PFSK-1 (cell line): ENCODE data around the gene CADM2.

Source experiments
- FOXP2 ChIP-seq: optimal IDR thresholded peaks from 2 replicates; pipeline ENCODE3; 2011; ENCODE audit warnings: borderline replicate concordance, control low read depth, inconsistent platforms; ENCODE audit not compliant: insufficient read depth; ENCODE audit errors: extremely low read length, extremely low read depth
- POLR2AphosphoS5 ChIP-seq: IDR thresholded peaks from 2 replicates; pipeline ENCODE4 v1.6.1; 2012; ENCODE audit warnings: low read depth, mild to moderate bottlenecking, control low read depth, low read length, moderate library complexity
- SIN3A ChIP-seq: IDR thresholded peaks from 2 replicates; pipeline ENCODE4 v1.6.1; 2012; ENCODE audit warnings: mild to moderate bottlenecking, low read length, moderate library complexity, borderline replicate concordance; ENCODE audit not compliant: insufficient read depth
- TAF1 ChIP-seq: IDR thresholded peaks from 2 replicates; pipeline ENCODE4 v1.6.1; 2012; ENCODE audit warnings: low read length, control low read depth, borderline replicate concordance; ENCODE audit not compliant: insufficient read depth
- TF ChIP-seq, protein P1 (sequence below), 2 experiments: IDR thresholded peaks; 2 replicates each; pipeline versions ENCODE4 v1.6.1 to v1.8.0; 2011 to 2012; ENCODE audit warnings: low read depth in 2 of 2, low read length in 2 of 2, control low read depth in 1 of 2, inconsistent platforms in 1 of 2, mild to moderate bottlenecking in 1 of 2, moderate library complexity in 1 of 2; ENCODE audit not compliant: insufficient read depth in 1 of 2

DNA sequence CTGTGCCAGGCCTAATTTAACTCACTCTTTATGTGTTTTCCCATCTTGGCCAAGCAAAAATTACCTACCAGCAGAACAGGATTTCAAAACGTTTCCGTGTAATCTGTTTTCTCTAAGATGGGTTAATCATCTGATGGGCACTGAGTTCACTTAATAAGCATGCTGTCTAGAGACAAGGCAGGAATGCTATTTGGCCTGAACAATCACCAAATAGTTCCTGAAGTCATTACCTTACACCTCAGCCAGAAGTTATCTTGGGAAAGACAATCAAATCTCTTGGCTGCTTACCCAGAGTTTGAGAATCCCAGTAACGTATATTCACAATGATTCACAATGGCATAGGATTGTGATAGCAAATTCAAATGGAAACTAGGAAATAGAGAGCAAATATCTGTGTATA lies 779.1 kb downstream of the CADM2 start:
- TF ChIP-seq TAF1 (no peak), SIN3A (no peak), POLR2AphosphoS5 (no peak), FOXP2 (no peak)
- TF ChIP-seq, protein P1, sequence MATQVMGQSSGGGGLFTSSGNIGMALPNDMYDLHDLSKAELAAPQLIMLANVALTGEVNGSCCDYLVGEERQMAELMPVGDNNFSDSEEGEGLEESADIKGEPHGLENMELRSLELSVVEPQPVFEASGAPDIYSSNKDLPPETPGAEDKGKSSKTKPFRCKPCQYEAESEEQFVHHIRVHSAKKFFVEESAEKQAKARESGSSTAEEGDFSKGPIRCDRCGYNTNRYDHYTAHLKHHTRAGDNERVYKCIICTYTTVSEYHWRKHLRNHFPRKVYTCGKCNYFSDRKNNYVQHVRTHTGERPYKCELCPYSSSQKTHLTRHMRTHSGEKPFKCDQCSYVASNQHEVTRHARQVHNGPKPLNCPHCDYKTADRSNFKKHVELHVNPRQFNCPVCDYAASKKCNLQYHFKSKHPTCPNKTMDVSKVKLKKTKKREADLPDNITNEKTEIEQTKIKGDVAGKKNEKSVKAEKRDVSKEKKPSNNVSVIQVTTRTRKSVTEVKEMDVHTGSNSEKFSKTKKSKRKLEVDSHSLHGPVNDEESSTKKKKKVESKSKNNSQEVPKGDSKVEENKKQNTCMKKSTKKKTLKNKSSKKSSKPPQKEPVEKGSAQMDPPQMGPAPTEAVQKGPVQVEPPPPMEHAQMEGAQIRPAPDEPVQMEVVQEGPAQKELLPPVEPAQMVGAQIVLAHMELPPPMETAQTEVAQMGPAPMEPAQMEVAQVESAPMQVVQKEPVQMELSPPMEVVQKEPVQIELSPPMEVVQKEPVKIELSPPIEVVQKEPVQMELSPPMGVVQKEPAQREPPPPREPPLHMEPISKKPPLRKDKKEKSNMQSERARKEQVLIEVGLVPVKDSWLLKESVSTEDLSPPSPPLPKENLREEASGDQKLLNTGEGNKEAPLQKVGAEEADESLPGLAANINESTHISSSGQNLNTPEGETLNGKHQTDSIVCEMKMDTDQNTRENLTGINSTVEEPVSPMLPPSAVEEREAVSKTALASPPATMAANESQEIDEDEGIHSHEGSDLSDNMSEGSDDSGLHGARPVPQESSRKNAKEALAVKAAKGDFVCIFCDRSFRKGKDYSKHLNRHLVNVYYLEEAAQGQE (IDR thresholded peaks at IDR 0.05; ENCODE audit: insufficient read depth in 1 of 2, low read depth in 2 of 2, low read length in 2 of 2): no peak
